LNCaP clone FGC (cell line): ENCODE data around the gene SLC23A3.

Experiments used
- DNase-seq: peaks from one replicate; pipeline ENCODE4 v3.0.0-alpha.2; 2011; ENCODE audit warnings: low read depth
- H3K4me3 ChIP-seq: 2 replicates; pipeline ENCODE4 v1.5.1; 2011; ENCODE audit warnings: mild to moderate bottlenecking, low read depth, low read length, control low read depth
- TF ChIP-seq, protein P1 (sequence below): IDR thresholded peaks from 2 replicates; pipeline ENCODE4 v1.5.1; 2012; ENCODE audit warnings: mild to moderate bottlenecking; ENCODE audit not compliant: control insufficient read depth, insufficient read depth; ENCODE audit errors: extremely low read depth

SLC23A3 gene

GRCh38 chr2:219124381-219125110 is 45.3 kb downstream of the SLC23A3 start:
- no peak for DNase-seq
- TF ChIP-seq, protein P1, sequence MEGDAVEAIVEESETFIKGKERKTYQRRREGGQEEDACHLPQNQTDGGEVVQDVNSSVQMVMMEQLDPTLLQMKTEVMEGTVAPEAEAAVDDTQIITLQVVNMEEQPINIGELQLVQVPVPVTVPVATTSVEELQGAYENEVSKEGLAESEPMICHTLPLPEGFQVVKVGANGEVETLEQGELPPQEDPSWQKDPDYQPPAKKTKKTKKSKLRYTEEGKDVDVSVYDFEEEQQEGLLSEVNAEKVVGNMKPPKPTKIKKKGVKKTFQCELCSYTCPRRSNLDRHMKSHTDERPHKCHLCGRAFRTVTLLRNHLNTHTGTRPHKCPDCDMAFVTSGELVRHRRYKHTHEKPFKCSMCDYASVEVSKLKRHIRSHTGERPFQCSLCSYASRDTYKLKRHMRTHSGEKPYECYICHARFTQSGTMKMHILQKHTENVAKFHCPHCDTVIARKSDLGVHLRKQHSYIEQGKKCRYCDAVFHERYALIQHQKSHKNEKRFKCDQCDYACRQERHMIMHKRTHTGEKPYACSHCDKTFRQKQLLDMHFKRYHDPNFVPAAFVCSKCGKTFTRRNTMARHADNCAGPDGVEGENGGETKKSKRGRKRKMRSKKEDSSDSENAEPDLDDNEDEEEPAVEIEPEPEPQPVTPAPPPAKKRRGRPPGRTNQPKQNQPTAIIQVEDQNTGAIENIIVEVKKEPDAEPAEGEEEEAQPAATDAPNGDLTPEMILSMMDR: no peak

GRCh38 chr2:219123356-219124135 is 46.3 kb downstream of the SLC23A3 start:
- DNase-seq: no peak
- TF ChIP-seq, protein P1: no peak
- H3K4me3 ChIP-seq: no peak overlapping the region

More at GRCh38 chr2:219124381-219125110, 45.3 kb downstream of the SLC23A3 start:
- no peak overlapping the region for H3K4me3 ChIP-seq

DNA sequence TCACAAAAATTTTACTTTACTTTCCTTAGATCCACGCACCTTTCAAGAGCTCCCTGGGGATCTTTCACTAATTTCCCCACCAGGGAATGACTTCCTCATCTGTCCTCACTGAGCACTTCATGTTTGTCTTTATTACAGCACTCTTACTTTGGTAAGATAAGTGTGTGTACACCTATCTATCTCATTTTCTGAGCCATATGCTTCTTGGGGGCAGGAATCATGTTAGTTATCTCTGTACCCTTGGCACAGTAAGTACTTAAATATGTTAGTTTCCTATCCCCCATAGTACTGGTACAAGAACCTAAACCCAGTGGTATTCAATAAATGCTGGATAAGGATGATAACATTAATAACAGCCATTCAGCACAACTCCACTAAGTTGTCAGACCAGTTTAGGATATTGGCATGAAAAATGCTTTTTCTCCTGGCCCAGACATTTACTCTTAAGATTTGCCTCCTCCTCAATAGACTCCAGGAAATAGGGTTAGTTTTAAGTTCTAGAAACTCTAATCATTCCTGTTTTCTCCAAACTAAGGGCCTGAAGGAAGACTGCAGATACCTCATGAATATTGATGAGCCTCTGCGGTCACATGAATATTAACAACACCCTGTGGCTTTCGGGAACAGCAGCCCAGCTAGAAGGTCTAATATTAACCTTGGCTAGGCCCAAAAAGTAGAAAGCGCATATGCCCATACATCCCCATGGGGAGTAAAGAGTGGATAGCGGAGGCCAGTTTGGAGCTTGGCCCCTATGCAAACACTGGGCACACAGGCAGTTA is 47.4 kb downstream of the SLC23A3 start:
- peak; percentile 74 for DNase-seq
- H3K4me3 ChIP-seq: no peak overlapping the region
- TF ChIP-seq, protein P1: no peak

DNA sequence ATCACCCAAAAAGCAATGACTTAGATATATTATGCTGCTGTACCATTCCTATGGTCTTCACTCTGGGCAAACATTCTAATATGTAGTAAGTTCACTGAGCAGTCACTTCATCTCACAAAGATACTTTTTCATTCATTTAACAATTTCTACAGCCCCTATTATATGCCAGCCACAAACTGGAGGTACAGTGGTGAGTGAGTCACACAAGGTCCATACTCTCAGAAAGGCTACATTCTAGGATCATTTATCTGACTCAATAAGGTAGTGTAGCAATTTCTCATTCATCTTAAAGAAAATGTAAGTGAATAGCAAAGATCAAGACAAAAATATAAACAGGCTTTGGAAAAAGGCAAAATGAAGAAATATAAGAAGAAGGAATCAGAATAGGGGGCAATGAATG is 49.7 kb downstream of the SLC23A3 start:
- TF ChIP-seq, protein P1: no peak
- no peak for DNase-seq
- no peak overlapping the region for H3K4me3 ChIP-seq

DNA sequence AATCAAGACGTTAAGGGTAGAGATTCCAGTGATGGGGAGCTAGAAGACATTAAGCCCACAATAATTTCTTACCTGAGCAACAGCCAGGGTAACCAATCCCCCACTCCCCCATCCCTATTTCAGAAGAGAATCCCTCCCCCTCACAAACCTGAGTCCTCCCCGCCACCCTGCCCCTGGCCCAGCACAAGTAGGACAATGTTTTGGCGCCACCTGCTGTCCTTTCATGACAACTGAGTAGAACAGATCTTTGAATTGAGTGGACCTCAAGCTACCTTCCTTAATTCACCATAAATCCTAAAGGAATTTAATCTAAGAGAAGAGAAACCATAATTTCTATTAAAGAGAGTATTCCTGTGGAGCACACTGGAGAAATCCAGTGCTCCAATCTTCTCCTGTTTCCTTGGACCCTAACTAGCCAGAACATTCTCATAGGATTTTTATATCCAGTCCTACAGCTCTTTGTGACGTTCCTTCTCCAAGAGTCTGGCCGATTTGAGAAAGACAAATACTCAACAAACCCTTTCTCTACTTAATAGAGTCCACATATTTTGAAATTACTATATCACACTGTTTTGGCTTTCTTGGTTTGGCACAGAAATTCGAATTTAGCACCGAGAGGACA is 50.3 kb downstream of the SLC23A3 start:
- TF ChIP-seq, protein P1: peak; percentile 77
- no peak for DNase-seq
- no peak overlapping the region for H3K4me3 ChIP-seq

DNA sequence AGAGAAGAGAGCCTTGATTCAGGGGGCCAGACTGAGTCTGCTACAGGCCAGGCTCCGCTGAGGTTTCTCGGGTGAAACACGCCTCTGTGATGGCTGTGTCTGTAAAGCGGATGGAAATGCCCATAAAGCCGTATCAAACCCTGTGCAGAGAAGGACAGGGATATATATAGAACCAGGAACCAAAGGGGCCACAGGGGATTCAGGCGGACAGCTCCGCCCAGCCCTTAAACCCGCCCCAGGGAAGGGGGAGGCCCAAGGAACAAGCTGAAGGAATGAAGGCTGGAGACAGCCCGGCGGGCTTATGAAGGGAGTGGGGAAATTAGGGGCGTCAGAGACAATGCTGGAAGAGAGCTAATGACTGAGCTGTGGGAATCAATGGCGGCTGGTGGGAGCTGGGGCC is 51.3 kb downstream of the SLC23A3 start:
- DNase-seq: no peak
- TF ChIP-seq, protein P1: no peak
- H3K4me3 ChIP-seq: no peak overlapping the region
